GM21619 (cell line): ENCODE measurements around the gene FKBP1B.
"Not testable (repeated sequence)": the region's sequence is repeated elsewhere in the genome, so short reads cannot be mapped to it uniquely, and the experiment has no call there.

Experiments
- ATAC-seq: cut with Tn5 transposase; IDR thresholded peaks from one replicate; pipeline ENCODE4 v1.9.1; 2021; ENCODE audit not compliant: unreplicated experiment

The FKBP1B gene

DNA sequence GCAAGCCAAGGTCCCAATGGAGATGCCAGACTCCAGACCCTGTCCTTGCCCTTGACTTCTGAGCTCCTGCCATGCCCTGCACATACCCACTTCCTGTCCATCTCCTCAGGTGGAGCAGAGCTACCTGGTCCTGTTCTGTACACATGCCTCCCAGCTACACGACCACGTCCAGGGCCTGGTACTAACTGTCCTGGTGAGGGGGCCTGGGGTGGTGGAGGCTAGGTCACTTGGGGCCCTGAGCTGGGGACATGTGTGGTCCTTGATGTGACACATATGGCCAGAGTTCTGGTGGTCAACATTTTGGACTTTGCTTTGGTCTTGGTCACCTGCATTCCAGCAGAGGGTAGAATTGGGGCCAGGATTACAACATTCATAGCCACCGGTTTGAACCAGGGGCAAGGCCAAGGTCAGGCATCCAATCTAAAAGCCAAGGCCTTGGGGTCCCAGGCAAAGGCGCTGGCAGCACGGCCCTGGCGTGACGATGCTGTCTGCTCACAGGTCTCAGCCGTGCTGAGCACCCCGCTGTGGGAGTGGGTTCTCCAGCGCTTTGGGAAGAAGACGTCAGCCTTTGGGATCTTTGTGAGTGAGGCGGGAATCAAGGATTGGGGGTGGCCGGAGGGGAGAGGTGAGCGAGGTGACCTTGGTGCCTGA is 27.1 kb upstream of the FKBP1B start:
- ATAC-seq, result no peak

GRCh38 chr2:24022975-24023575 is 26.5 kb upstream of the FKBP1B start:
- ATAC-seq, result no peak

GRCh38 chr2:24024018-24024417 is 25.5 kb upstream of the FKBP1B start:
- no peak for ATAC-seq

GRCh38 chr2:24024996-24025663 is 24.4 kb upstream of the FKBP1B start:
- ATAC-seq, result no peak

GRCh38 chr2:24026233-24026632 is 23.3 kb upstream of the FKBP1B start:
- no peak for ATAC-seq

DNA sequence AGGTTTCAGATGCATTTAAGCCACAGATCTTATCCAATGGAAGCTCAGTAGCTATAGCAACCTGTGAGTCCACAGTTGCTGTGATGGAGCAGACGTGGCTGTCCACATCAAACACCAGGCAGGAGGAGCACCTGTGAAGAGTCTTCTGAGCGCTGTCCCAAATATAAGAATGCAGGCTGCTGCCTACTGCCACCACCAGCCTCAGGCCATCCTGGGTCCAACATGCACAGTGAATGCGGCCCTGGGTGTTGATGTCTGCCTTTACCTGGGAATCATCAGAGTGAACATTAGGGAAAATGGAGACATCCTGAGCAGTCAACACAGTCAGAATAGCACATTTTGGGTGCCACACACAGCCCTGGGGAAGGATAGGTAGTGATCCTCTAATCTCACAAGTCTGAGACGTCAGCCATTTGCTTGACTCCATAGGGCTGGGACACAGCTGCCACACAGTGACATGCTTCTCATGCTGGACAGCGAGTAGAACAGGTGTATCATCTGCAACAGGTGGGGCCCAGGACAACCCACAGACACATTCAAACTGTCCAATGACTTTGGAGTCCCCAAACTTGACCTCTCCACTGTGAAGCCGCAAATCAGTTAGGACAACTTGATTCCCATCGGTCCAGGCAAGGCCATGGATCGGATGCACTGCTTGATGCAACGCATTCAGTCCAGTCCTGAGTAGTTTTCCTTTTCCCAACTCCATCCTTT is 10.6 kb upstream of the FKBP1B start:
- no peak for ATAC-seq

DNA sequence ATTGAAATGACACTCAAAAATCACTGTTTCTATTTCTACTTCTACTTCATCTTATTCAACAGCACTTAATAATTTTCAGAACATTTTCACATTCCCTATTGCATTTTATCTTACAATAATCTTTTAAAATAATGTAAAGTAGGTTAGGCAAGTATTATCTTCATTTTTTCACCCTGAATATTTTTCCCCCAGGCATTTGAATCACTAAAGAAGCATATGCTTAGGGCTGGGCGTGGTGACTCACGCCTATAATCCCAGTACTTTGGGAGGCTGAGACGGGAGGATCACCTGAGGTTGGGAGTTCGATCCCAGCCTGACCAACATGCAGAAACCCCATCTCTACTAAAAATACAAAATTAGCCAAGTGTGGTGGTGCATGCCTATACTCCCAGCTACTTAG is 9.0 kb upstream of the FKBP1B start:
- ATAC-seq, result no peak

- ATAC-seq, result not testable (repeated sequence)
These were observed 6.4 kb upstream of the FKBP1B start for GRCh38 chr2:24043133-24043532.

DNA sequence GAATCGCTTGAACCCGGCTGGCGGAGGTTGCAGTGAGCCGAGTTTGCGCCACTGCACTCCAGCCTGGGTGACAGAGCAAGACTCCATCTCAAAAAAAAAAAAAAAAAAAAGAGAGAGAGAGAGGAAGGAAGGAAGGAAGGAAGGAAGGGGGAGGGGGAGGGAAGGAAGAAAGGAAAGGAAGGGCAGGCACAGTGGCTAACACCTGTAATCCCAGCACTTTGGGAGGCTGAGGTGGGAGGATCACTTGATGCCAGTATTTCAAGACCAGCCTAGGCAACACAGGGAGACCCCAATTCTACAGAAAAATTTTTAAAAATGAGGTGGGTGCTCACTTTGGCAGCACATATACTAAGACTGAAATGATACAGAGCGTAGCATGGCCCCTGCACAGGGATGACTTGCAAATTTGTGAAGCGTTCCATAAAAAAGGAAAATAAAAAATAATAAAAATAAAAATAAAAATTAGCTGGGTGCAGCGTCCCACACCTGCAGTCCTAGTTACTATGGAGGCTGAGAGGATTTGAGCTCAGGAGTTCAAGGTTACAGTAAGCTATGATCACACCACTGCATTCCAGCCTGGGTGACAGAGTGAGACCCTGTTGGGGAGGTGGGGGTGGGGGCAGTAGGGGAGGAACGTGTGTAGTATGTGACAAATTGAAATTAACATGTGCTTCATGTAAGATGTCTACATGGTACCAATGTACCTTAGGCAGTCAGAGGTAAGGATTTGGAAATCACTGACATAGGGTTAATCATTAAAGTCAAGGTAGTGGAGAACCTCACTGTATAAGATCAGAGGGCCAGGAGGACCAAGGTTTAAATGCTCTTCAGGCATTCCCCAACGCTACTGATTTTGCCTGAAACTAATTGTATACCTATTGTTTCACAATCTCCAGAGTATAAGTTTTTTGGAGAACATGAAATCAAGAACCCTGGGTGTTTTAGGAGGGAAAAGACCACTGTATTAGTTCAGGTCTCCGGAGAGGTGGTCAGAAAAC is 3.7 kb upstream of the FKBP1B start:
- no peak for ATAC-seq

GRCh38 chr2:24046599-24046929 is 3.0 kb upstream of the FKBP1B start:
- ATAC-seq, result no peak

- peak; percentile 98 for ATAC-seq
These were observed 2.4 kb upstream of the FKBP1B start, which contains the start of gene WDCP for GRCh38 chr2:24046930-24047702. Gene WDCP, minus strand, starts transcription at chr2:24047391. Its CDS starts 7,897 bp downstream, at chr2:24039494.

- ATAC-seq, result no peak
These were observed 1.9 kb upstream of the FKBP1B start for GRCh38 chr2:24047703-24048033.

GRCh38 chr2:24048769-24049484 is 614 bp upstream of the FKBP1B start:
- ATAC-seq, result no peak

- ATAC-seq, result no peak
These were observed 769 bp downstream of the FKBP1B start for GRCh38 chr2:24050041-24050979.

DNA sequence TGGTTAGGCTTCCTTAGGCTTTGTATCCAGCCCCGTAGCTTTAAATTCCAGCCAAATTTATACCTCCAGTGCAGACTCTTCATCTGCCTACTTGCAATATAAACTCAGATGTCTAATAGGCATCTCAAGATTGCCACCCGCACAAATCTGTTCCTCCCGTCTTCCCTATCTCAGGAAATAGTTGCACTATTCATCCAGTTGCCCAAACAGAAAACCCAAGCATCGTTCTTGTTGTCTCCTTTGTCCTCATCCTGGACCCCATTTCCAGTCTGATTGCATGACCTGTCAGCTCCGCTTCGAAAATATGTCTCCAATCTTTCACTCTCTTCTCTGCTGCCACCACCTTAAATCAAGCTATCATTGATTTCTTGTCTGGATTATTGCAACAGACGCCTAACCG is 2.3 kb downstream of the FKBP1B start:
- ATAC-seq, result no peak

- no peak for ATAC-seq
These were observed 3.4 kb downstream of the FKBP1B start for GRCh38 chr2:24052951-24053350.

GRCh38 chr2:24054366-24055010 is 4.9 kb downstream of the FKBP1B start:
- ATAC-seq, result no peak

DNA sequence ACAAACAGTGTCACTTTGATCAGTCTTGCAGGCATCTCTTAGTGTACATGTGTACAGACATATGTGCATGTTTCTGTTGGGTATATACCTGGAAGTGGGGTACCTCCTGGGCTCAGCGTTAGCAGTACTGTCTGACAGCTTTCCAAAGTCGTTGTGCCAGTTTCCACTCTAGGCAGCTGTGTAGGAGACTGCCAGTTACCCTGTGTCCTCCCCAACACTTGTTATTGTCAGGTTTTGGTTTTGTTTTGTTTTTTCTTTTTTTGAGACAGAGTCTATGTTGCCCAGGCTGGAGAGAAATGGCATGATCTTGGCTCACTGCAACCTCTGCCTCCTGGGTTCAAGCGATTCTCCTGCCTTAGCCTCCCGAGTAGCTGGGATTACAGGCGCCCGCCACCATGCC is 6.2 kb downstream of the FKBP1B start:
- no peak for ATAC-seq
